ENCODE data around the gene C3orf20. TPM values are rescaled to one million over a fixed set of nuclear protein-coding genes. Genes with fewer than 3 reads are reported as not detected.
"Not testable (repeated sequence)": the region's sequence is repeated elsewhere in the genome, so short reads cannot be mapped to it uniquely, and the experiment has no call there.

Gene C3orf20
- polyA plus RNA-seq, 10 donors = 0.12 to 0.24 (median 0.18) TPM; not detected in 1

DNA sequence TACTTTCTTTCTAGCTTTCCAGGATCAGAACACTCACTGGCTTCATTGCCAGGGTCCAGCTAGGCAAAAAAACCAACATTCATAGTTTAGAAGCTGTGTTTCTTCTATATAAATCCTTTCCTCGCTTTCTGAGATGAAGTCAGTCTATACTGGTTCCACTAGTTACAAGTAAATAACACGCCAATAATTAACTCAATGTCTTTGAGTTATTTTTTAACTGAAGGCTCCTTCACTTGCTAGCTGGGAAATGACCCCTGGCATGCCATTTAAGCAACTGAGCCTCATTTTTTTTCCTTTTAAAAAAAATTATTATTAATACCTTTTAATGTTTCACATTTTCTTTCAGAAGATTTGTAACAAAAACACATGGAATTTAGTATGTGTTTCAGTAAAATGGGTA lies 25.5 kb upstream of the C3orf20 start:
- no peak for DNase-seq

DNA sequence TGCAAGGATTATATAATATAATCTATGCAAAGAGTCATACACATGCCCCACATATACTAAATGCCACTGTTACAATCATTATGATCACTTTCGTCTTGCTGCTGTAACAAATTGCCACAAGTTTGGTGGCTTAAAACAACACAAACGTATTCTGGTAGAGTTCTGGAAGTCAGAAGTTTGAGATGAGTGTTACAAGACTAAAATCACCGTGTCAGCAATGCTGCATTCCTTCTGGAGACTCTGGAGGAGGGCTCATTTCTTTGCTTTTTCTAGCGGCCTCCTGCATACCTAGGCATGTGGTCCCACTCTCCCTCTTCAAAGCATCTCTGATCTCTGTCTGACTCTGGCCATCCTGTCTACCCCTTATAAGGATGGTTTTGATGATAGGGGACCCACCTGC lies 24.7 kb upstream of the C3orf20 start:
- DNase-seq = no peak

DNA sequence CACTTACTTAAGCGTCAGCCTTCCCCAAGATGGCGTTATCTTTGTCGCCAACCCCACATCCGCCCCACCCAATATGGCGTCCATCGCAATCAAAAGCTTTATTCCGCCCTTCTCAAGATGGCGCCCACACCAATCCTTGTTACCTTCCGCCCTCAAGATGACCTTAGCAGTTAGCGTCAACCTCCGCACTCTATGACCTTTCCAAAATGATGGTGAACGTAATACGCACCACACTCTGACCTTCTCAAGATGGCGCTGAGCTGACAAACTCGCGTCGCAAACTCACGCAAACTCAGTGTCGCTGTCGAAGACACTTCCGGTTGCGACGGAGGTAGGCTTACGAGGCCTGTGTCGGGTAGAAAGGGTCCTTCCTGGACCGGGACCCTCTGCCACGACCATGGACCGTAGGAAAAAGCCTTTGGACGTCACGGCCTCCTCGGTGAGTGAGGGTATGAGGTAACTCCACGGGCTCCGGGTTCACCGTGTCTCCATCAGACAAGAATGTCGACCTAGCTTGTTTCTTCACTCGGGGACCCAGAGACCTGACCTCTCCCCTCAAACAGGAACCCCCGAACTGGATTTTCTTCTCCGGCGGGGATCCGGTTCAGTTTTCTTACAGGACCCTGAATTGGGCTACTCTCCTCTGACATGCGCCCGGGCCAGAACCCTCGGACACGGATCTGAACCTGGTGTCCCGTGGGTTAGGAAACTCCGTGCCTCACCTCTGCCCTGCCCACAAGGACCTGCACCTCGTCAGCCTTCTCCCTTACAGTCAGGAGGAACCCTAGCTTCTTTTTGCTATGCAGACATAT lies 23.3 kb upstream of the C3orf20 start, which contains the start of gene CCDC174:
TSS of gene CCDC174 (plus strand) at position 323 of the 812 bp plus-strand sequence. CDS start at position 398, 75 bp downstream.
- peak; percentile 99 to 100 (median 99) for DNase-seq

DNA sequence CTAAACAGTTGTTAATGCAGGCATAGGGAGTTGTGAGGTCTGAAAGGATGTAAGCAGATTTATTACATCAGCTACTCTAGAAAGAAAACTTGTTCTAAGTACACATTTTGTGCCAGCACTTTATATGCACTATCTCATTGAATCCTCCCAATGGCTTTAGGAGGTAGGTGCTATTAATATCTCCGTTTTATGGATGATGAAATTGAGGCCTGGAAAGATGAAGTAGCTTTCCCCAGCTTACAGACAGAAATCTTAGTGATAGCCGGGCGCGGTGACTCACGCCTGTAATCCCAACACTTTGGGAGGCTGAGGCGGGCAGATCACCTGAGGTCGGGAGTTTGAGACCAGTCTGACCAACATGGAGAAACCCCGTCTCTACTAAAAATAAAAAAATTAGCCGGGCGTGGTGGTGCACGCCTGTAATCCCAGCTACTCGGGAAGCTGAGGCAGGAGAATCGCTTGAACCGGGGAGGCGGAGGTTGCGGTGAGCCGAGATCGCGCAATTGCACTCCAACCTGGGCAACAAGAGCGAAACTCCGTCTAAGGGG lies 22.5 kb upstream of the C3orf20 start:
- DNase-seq = not testable (repeated sequence)

DNA sequence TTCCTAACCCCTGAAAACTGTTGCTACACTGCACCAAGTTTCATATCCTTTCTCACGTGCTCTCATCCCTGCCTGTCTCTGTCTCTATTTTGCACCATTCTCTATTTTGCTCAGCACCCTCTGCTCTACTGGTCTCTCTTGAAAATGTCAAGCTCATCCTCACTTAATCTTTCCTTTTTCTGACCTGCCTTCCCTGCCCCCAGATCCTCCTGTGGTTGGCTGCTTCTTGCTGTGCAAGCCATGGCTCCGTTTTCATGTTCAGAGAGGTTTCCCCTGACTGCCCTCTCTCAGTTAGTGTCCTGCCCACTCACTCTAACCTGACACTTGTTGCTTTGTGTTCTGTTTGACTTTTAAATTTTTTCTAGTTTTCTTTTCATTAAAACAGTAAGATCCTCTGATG lies 17.4 kb upstream of the C3orf20 start:
- DNase-seq = no peak

DNA sequence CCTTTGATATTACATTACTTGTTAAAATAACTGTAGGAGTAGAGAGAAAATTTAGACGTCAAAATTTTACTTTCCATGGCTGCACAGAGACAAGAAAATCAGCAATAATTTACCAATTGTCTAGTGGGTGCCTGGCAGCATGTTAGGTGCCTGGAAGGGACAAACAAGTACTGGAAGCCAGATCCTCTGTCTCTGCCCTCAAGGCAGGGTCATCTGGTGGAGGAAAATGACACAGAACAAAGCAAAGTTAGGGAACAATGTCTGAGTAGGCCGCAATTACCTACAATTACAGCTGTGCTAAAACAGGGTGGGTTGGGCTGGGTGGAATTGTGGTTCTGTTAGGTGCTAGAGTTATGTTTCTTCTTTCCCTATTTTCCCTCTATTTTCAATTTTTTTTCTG lies 16.0 kb upstream of the C3orf20 start:
- DNase-seq = no peak

DNA sequence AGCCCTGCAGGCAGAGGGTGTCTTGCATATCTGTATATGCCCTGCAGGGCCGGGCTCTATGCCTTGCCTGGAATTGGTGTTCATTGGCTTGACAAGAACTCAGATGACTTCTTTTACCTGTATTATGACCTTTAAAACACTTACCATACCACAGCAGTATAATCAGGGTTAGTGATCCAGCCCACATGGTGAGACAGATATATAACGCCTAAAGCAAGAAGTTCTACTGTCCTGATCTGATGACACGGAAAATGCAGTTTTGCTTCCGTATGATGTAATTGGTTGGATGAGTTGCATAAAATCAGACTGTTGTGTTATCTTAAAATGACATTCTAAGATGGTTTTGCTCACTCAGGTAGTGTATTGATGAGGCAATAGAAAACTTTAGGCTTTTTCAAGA lies 14.0 kb upstream of the C3orf20 start:
- no peak for DNase-seq

DNA sequence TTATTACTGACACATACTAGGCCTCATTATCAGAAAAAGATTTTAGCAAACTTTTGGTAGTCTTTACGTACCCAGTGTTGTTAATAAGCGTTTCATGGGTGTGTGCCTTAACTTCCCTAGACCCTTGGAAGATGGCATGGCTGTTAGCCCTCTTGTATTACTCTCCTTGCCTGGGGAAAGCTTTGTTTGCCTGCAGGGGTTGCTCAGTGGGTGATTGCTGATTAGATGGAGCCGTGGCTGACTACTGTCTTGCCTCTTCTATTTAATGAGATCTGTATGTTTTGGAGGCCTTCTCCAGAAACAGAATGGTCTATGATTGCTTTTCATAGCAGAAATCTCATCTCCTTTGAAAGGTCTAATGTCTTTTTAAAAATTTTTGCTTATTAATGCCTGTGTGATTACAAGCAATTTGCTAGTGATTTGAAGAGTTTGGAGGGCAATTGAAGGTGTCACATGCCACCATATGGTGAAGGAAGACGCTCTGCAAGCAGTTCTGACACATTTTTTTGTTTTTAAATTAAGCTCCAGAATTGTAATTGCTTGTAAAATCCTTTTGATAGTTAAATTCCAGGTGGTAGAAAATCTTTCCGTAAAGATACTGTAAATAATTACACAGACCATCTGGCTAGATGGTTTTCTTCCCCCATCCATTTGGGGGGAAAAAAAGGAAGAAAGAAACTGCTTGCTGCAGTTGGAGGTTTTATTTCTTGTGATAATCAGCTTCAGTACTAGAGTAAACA lies 11.4 kb upstream of the C3orf20 start:
- no peak for DNase-seq

DNA sequence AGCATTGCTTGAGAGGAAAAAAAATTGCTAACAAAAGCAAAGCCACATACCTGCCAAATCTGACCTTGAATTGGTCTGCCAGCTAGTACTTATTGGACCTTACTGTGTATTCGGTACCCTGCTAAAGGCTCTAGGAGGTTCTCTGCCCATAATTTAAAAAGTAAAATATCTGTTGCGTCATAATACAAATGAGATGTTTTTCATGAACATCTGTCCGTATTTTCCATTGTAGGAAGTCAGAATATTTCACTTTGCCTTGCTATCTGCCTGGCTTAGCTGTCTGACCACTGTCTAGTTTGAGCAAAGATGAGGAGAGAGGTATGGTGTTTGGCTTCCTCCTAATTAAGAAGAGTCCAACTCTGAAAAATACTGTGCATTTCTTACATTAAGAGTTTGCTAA lies 10.8 kb upstream of the C3orf20 start:
- no peak for DNase-seq

DNA sequence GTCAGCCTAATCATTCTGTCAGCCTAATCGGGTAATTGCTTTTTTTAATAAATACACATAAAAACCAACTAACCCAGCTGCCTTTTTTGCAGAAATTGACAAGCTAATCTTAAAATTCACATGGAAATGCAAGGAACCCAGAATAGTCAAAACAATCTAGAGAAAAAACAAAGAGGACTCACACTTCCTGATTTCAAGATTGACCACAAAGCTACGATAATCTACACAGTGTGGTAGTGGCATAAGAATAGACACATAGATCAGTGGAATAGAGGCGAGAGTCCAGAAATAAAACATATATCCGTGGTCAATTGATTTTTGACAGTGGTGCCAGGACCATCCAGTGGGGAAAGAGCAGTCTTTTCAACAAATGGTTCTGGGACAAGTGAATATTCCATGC lies 2.4 kb upstream of the C3orf20 start:
- no peak for DNase-seq

DNA sequence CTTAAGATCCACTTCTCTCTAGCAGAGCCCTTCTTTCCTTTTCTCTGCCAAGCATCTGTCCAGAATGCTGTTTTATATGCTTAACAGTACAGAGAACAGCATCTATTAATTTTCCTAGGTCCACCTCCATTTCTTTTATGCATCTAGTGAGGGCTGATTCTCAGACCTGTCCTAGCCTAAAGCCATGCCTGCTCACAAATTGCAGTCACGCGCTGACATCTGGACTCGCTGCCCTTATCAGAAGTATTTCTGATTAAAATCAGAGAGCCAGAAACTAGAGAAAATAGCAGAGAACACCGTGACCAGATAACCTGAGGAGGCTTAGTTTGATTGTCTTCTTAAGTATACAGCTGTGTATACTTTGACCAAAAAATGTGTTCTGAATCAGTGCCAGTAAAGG lies 1.9 kb downstream of the C3orf20 start:
- DNase-seq = no peak

DNA sequence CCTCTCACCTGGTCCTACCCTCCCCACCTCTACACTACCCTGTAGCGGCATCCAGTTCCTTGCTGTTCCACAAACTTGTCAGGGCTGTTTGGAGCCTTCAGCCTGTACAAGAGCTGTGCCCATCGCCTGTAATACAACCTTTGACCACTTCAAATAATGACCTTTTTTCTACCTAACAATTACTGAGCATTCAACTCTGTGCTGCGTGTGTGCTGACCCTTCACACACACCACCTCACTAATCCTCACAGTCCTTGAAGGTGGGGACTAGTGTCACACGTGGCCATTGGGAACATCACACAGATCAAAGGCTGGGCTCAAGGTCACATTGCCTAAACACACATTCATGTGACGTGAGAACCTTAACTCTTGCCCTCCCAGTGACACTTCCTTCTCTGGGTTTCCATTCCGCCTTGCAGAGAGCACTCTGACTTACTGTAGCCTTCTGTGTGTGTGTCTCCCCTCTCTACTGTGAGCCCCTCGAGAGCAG lies 3.1 kb downstream of the C3orf20 start:
- DNase-seq = no peak

DNA sequence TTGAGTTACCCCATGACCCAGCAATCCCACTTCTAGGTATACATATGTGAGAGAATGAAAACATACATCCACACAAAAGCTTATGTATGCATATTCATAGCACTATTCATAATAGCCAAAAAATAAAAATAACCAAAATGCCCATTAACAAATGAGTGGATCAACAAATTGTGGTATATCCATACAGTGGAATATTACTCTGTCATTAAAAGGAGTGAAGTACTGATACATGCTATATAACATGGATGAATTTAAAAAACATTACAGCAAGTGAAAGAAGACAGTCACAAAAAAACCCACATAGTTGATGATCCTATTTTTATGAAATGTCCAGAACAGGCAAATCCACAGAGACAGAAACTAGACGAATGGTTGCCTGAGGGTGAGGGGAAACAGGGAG lies 5.2 kb downstream of the C3orf20 start:
- DNase-seq = no peak

DNA sequence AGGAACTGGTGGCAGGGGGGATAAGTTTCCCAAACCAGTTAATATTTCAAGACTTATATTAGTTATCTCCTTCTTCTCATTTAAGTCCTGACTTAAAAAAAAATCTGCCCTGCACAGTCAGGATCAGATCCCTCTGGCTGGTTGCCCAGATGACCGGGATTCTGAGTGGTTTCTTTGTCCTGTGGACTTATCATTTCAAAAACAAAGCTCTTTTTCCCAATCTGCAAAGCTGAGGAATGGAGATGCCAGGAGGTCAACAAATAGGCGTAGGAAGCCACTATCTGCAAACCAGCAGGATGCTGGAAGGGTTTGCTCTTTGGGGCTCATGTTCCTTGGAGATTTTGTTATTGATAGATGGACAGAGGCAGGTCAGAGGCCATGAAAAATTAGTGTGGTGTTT lies 5.8 kb downstream of the C3orf20 start:
- no peak for DNase-seq

DNA sequence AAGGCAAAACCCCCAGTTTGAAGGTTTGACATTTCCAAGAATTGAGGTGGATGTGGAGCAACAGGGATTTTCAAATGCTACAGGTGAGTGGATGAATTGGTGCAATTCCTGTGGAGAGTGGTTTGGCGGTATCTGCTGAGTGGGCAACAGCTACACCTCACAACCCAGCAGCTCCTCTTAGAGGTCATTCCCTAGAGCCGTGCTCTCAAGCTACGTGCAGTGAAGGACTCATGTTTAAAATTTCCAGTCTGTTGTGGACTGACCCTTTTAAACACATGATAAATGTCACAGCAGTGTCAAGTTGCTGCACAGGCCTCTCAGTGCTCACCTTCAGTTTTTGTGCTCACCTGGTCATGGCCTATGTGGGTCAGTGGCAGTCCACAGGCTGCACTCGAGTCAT lies 9.5 kb downstream of the C3orf20 start:
- no peak for DNase-seq

DNA sequence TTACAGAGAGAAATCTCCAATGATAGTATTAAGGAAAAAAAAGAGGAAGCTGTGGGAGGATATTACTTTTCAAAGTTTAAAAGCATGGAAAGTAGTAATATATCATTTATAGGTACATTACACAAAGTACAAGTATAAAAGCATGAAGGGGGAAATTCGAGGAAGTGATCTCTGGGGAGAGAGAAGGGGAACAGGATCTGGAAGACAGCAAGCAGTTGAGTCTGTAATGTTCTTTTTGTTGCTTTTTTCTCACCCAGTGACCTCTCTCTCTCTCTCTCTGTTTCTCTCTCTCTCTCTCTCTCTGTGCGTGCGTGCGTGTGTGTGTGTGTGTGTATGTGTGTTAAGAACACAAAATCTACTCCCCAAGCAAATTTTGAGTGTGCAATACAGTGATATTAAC lies 10.2 kb downstream of the C3orf20 start:
- DNase-seq = no peak

DNA sequence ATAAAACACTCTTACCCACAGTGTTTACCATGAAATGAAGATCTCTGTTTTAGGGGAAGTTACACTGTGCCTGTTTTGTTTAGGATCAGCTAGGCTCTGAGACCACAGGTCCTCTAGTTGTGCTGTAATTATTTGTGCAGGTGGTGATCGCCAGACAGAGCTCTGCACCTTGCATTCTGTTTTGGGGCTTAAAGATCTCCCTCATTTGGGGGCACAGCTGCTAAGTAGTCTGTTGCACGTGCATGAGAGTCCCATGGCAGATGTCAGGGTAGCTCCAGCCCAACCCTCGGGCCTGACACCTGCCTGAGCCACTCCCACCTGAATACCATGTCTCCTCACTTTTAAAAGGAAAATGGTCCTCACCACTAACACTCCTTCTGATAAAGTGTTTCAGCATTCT lies 12.4 kb downstream of the C3orf20 start:
- DNase-seq = no peak

DNA sequence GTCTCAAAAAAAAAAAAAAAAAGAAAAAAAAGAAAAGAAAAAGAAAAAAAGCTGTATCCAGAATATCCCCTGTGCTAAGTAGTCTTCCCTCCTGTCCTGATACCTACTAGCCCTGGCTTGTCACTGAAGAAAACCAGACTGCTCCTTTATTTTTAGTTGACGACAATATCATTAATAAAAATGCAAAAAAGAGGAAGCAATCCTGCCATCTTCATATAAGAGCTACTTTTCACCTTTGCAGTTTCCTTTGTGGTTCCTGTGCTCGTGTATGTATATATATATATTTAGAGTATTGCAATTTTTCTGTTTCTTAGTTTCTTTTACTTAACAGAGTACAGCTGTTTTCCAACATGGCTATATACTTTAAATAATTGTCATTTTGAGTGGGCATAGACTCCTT lies 13.6 kb downstream of the C3orf20 start:
- no peak for DNase-seq

DNA sequence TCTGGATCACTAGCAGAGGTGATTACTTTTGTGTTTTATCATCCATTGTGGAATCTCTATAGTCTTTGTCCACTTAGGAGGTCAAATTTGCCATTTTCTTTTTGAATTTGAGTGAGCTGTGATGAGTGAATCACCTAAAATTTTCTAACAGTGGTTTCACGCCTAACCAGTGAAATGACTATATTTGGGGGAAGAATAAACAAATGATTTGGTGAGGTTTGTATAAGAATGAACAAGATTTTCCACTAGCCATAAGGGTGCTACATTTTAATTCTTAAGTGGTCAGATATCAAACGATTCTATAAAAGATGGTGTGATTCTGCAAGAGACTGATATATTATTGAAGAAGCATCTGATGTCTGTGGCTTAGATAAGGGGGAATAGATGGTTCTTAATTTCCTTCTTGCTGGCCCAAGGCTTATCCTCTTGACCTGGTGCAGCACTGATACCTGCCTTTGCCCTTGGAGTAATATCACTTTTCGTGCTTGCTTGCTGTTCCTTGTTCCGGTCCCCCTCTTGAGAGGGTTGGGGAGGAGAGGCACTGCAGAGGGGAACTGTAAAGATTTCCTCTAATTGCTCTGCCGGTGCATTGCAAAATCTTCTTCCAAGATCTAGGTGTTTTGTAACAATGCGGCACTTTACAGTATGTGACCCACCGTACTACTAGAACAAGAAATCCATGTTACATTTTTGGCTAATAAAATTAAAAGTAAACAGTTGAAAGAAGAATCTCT lies 14.5 kb downstream of the C3orf20 start:
- no peak for DNase-seq

DNA sequence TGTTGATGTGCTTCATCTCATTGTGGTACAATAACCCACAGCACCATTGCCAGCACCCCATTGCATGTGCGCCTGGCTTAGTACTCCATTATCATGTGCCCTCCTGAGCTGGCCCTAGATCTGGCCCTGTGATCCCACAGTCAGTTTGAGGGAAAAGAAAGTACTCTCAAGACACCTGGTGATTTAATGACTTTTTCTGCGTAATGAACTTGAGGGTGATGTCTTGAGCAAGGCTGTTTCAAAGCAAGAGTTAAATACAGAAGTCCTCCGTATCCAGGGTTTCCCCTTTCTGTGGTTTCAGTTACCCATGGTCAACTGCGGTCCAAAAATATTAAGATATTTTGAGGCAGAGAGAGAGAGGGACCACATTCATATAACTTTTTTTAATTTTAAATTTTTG lies 16.3 kb downstream of the C3orf20 start:
- no peak for DNase-seq

DNA sequence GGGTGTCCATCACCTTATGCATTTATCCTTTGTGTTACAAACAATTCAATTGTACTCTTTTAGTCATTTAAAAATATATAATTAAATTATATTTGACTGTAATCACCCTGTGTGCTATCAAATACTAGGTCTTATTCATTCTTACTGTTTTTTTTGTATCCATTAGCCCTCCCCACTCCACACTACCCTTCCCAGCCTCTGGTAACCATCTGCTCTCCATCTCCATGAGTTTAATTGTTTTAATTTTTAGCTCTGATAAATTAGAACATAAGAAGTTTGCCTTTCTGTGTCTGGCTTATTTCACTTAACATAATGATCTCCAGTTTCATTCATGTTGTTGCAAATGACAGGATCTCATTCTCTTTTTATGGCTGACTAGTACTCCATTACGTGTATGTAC lies 16.8 kb downstream of the C3orf20 start:
- DNase-seq = no peak

DNA sequence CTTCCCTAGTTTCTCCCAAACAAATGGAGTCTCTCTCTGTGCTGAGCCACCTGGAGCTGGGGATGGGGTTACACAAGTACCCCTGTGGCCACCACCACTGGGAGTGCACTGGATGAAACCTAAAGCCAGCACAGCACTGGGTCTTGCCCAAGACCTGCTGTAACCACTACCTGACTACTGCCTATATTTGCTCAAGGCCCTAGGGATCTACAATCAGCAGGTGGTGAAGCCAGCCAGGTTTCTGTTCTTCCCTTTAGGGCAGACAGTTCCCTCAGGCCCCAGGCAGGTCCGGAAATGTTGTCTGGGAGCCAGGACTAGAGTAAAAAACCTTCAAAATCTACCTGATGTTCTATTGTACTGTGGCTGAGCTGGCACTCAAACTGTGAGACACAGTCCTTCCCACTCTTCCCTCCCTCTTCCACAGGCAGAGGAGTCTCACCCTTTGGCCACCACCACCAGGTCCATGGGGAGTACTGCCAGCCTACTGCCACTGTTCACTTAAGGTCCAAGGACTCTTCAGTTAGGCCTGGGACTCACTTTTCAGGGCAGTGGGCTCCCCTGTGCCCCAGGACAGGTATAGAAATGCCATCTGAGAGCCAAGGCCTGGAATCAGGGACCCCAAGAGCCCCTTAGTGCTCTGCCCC lies 23.8 kb downstream of the C3orf20 start:
- DNase-seq = no peak

Data from muscle of back (tissue), 11 donors.